ENCODE data around the gene SNRPD3. TPM values are rescaled to one million over a fixed set of nuclear protein-coding genes. Genes with fewer than 3 reads are reported as not detected.
"Not testable (repeated sequence)": the region's sequence is repeated elsewhere in the genome, so short reads cannot be mapped to it uniquely, and the experiment has no call there.

The SNRPD3 gene
- total RNA-seq = 166 and 255 TPM in 2 replicates

- DNase-seq (ENCODE audit: low read depth) = peak; percentile 94
Measured at GRCh38 chr22:24555165-24556039, at the start of gene SNRPD3. SNRPD3 (plus strand) TSS chr22:24555999; CDS start chr22:24557675, 1,676 bp downstream.

- peak; percentile 88 for DNase-seq (ENCODE audit: low read depth)
Measured at GRCh38 chr22:24506802-24507438, 48.9 kb upstream of the SNRPD3 start.

GRCh38 chr22:24507716-24508115 is 48.1 kb upstream of the SNRPD3 start:
- no peak for DNase-seq (ENCODE audit: low read depth)

GRCh38 chr22:24510637-24511625 is 44.9 kb upstream of the SNRPD3 start:
- DNase-seq (ENCODE audit: low read depth) = peak; percentile 77

- DNase-seq (ENCODE audit: low read depth) = no peak
Measured at GRCh38 chr22:24512043-24512442, 43.8 kb upstream of the SNRPD3 start.

GRCh38 chr22:24513378-24514240 is 42.2 kb upstream of the SNRPD3 start:
- DNase-seq (ENCODE audit: low read depth) = no peak

GRCh38 chr22:24514241-24515026 is 41.4 kb upstream of the SNRPD3 start:
- no peak for DNase-seq (ENCODE audit: low read depth)

- no peak for DNase-seq (ENCODE audit: low read depth)
Measured at GRCh38 chr22:24515027-24515338, 40.8 kb upstream of the SNRPD3 start.

- DNase-seq (ENCODE audit: low read depth) = peak; percentile 89
Measured at GRCh38 chr22:24516301-24516737, 39.5 kb upstream of the SNRPD3 start.

- no peak for DNase-seq (ENCODE audit: low read depth)
Measured at GRCh38 chr22:24517446-24517845, 38.4 kb upstream of the SNRPD3 start.

GRCh38 chr22:24518228-24518627 is 37.6 kb upstream of the SNRPD3 start:
- DNase-seq (ENCODE audit: low read depth) = no peak

- DNase-seq (ENCODE audit: low read depth) = no peak
Measured at GRCh38 chr22:24518771-24519485, 36.9 kb upstream of the SNRPD3 start.

GRCh38 chr22:24519496-24519895 is 36.3 kb upstream of the SNRPD3 start:
- no peak for DNase-seq (ENCODE audit: low read depth)

- DNase-seq (ENCODE audit: low read depth) = peak; percentile 93
Measured at GRCh38 chr22:24521791-24522245, 34.0 kb upstream of the SNRPD3 start.

GRCh38 chr22:24523873-24524272 is 31.9 kb upstream of the SNRPD3 start:
- DNase-seq (ENCODE audit: low read depth) = no peak

- peak; percentile 54 for DNase-seq (ENCODE audit: low read depth)
Measured at GRCh38 chr22:24525416-24526037, 30.3 kb upstream of the SNRPD3 start.

GRCh38 chr22:24526191-24526590 is 29.6 kb upstream of the SNRPD3 start:
- no peak for DNase-seq (ENCODE audit: low read depth)

- DNase-seq (ENCODE audit: low read depth) = no peak
Measured at GRCh38 chr22:24529898-24530297, 25.9 kb upstream of the SNRPD3 start.

GRCh38 chr22:24530968-24531367 is 24.8 kb upstream of the SNRPD3 start:
- not testable (repeated sequence) for DNase-seq (ENCODE audit: low read depth)

Measured in renal cortical epithelial cell (primary cell).